Measurements from ENCODE around the gene GNAO1. TPM values are rescaled to one million over a fixed set of nuclear protein-coding genes. Genes with fewer than 3 reads are reported as not detected.

Gene GNAO1
- polyA plus RNA-seq, 1 experiment, result 10.8 TPM

DNA sequence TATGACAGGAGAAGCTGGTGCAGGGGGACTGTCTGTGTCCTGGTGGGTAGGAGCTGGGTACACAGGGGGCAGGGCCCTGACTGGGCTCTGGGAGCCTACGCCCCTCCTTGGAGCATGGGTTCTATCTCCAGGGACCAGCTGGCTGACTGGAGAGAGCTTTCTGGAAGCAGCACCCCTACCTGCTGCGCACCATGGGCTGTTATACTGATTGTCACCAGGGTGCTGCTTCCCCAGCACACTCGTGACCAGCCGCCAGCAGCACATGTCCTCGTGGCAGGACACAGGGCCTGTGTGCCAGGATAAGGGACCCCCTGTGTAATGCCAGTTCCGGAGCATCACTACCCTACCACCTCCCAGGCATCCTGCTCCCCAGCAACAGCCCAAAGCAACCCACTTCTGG, 128.1 kb downstream of the GNAO1 start:
- H3K4me3 ChIP-seq (ENCODE audit: low read depth, low read length), result no peak overlapping the region
- no peaks in the 10 kb centered on the region; the same call in 1 of the 2 replicates for H3K27me3 ChIP-seq (ENCODE audit: control insufficient read depth, insufficient read depth, low read length)
- POLR2A ChIA-PET, result no interaction called here
- DNase-seq (ENCODE audit: low read depth), result no peak
- CTCF ChIA-PET, result interaction anchor here (0.9 to 7.4 kb wide), 11 partner anchors 10 to 374 kb away, joined by 3 to 132 read pairs (median 4); partner anchors contain the start of gene AMFR
- H3K36me3 ChIP-seq (ENCODE audit: control insufficient read depth, insufficient read depth, low read length), result no peaks in the 10 kb centered on the region
- no peak for TF ChIP-seq CTCF (IDR thresholded peaks at IDR 0.05; ENCODE audit: insufficient read depth, low read depth, low read length)

DNA sequence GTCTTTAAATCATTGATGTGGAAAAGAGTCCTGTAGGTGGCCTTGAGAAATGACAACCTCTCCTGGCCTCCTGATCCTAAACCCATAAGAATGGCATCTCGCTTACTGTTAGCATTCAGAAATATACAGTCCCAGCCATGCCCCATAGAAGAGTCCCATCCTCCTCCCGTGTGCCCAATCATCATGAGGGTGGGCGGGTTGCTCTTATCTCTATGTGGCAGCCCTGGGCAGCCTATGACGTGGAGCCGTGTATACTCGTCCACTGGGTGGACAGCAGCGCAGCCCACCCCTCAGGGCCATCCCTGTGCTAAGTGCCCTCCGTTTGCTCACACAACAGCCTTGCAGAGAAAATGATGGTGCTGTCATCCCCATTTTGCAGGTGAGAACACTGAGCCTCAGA, 128.8 kb downstream of the GNAO1 start:
- DNase-seq (ENCODE audit: low read depth), result no peak
- ChIA-PET CTCF (interaction anchor here (1.3 to 7.4 kb wide), 5 partner anchors 10 to 374 kb away, joined by 3 to 132 read pairs (median 15); no protein-coding TSS in a partner anchor), POLR2A (no interaction called here)
- Histone ChIP-seq H3K4me3 (ENCODE audit: low read depth, low read length) (no peak overlapping the region), H3K27me3 (ENCODE audit: control insufficient read depth, insufficient read depth, low read length) (no peaks in the 10 kb centered on the region; the same call in 1 of the 2 replicates), H3K36me3 (ENCODE audit: control insufficient read depth, insufficient read depth, low read length) (no peaks in the 10 kb centered on the region)
- TF ChIP-seq CTCF (IDR thresholded peaks at IDR 0.05; ENCODE audit: insufficient read depth, low read depth, low read length), result no peak

DNA sequence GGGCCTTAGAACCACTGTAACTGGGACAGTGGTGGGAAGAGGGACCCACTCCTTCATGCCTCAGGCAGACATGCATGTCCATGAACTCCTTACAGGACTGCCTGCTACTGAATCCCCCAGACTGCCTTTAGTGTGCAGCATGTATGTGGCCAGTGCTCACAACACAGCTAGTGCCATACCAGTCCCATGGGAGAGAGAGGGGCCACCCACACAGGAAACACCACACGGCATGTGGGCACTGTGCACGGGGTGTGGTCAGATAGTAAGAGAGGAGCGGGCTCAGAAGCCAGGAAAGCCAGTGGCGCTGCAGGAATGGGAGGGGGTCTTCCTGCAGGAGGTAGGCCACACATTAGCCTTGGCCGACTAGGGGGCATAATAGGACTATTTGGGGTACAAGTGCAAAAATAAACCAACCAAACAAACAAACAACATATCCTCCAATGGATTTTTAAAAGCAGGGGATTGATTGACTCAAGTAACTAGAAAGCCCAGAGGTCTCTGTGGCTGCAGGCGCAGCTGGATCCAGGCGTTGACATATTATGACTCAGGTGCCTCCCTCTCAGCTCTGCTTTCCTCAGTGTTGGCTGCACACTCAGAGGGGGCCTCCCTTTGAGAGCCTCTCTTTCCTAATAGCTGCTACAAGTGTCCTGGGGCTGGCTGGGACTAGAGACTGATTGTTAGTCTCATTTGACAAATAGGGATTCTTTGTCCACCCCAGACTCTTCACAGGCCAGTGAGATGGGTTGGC, 129.7 kb downstream of the GNAO1 start:
- H3K36me3 ChIP-seq (ENCODE audit: control insufficient read depth, insufficient read depth, low read length), result no peaks in the 10 kb centered on the region
- H3K4me3 ChIP-seq (ENCODE audit: low read depth, low read length), result no peak overlapping the region
- no peak for DNase-seq (ENCODE audit: low read depth)
- no peak for TF ChIP-seq CTCF (IDR thresholded peaks at IDR 0.05; ENCODE audit: insufficient read depth, low read depth, low read length)
- ChIA-PET POLR2A (no interaction called here), CTCF (interaction anchor here (0.6 to 7.4 kb wide), 3 partner anchors 9 to 375 kb away, joined by 3 to 132 read pairs (median 37); no protein-coding TSS in a partner anchor)
- no peaks in the 10 kb centered on the region; the same call in 1 of the 2 replicates for H3K27me3 ChIP-seq (ENCODE audit: control insufficient read depth, insufficient read depth, low read length)

- ChIA-PET POLR2A (no interaction called here), CTCF (interaction anchor here (0.6 to 7.4 kb wide), 2 partner anchors 252 to 376 kb away, joined by 3 to 132 read pairs; no protein-coding TSS in a partner anchor)
- Histone ChIP-seq H3K27me3 (ENCODE audit: control insufficient read depth, insufficient read depth, low read length) (no peaks in the 10 kb centered on the region; the same call in 1 of the 2 replicates), H3K4me3 (ENCODE audit: low read depth, low read length) (no peak overlapping the region), H3K36me3 (ENCODE audit: control insufficient read depth, insufficient read depth, low read length) (no peaks in the 10 kb centered on the region)
- TF ChIP-seq CTCF (IDR thresholded peaks at IDR 0.05; ENCODE audit: insufficient read depth, low read depth, low read length), result no peak
- DNase-seq (ENCODE audit: low read depth), result no peak
These were observed 130.3 kb downstream of the GNAO1 start for GRCh38 chr16:56321571-56321970.

GRCh38 chr16:56324406-56324805, 133.1 kb downstream of the GNAO1 start:
- no peak overlapping the region for H3K4me3 ChIP-seq (ENCODE audit: low read depth, low read length)
- CTCF ChIA-PET, result interaction anchor here (0.8 to 1.0 kb wide), 2 partner anchors 16 to 381 kb away, joined by 3 read pairs; no protein-coding TSS in a partner anchor
- DNase-seq (ENCODE audit: low read depth), result no peak
- H3K36me3 ChIP-seq (ENCODE audit: control insufficient read depth, insufficient read depth, low read length), result no peaks in the 10 kb centered on the region
- no peaks in the 10 kb centered on the region for H3K27me3 ChIP-seq (ENCODE audit: control insufficient read depth, insufficient read depth, low read length)
- no peak for TF ChIP-seq CTCF (IDR thresholded peaks at IDR 0.05; ENCODE audit: insufficient read depth, low read depth, low read length)
- POLR2A ChIA-PET, result no interaction called here

Data from BJ (cell line).